Testis (tissue), 3 donors: Measurements from ENCODE around the gene ATL2. TPM values are rescaled to one million over a fixed set of nuclear protein-coding genes. Genes with fewer than 3 reads are reported as not detected.

ENCODE experiments used
- DNase-seq: peaks from one replicate; pipeline ENCODE4 v3.0.0-alpha.2; 2019
- H3K27ac ChIP-seq, 2 donors: fragments of 200-600 bp; sonication (generic); one replicate each; pipeline ENCODE4 v1.5.1; 2019
- H3K27me3 ChIP-seq: fragments of 200-600 bp; sonication (generic); one replicate; pipeline ENCODE4 v1.5.1; 2019
- H3K36me3 ChIP-seq: fragments of 200-600 bp; sonication (generic); one replicate; pipeline ENCODE4 v1.5.1; 2017; ENCODE audit warnings: low read depth; ENCODE audit errors: missing control alignments
- H3K4me1 ChIP-seq: fragments of 200-600 bp; sonication (generic); one replicate; pipeline ENCODE4 v1.5.1; 2019
- H3K4me3 ChIP-seq, 2 donors: fragments of 200-600 bp; sonication (generic); one replicate each; pipeline ENCODE4 v1.5.1; 2017 to 2019
- H3K9me3 ChIP-seq: fragments of 200-600 bp; sonication (generic); one replicate; pipeline ENCODE4 v1.5.1; 2017
- CTCF ChIP-seq, 3 experiments: fragments of 450-650 bp in 2 of 3; fragments of 200-600 bp in 1 of 3; sonication (generic) in 1 of 3; IDR thresholded peaks; one replicate each; pipeline ENCODE4 v1.5.1; 2016 to 2019; ENCODE audit warnings: antibody characterized with exemption in 3 of 3, mild to moderate bottlenecking in 2 of 3, moderate library complexity in 1 of 3
- POLR2A ChIP-seq: fragments of 450-650 bp; IDR thresholded peaks from one replicate; pipeline ENCODE4 v1.6.1; 2017; ENCODE audit warnings: antibody characterized with exemption, mild to moderate bottlenecking, moderate library complexity
- WGBS, 2 donors: methylation state at CpG; one replicate each; pipeline ENCODE4 v1.1.5; 2018; 5-methylcytosine and 5-hydroxymethylcytosine counted together
- intact Hi-C: fragments of 100-400 bp; cut with DNase I; formaldehyde crosslinking; loops from one replicate; pipeline ENCODE4 v1.15.1; 2023; ENCODE audit warnings: low total_unique reads
- polyA plus RNA-seq: library from polyadenylated mRNA; stranded (reverse); fragments of 350-450 nt; fragmentation: Illumina TruSeq; extraction: RNeasy Lipid Tissue Mini Kit (QIAGEN cat#74804); gene quantifications from one replicate; pipeline ENCODE4 v1.2.3, GENCODE V29; 2014; ENCODE audit warnings: low read depth, low replicate concordance; ENCODE audit not compliant: insufficient read depth
- total RNA-seq, 2 donors: library from RNA; depleted of rRNA; stranded (reverse); fragments of >200 nt; gene quantifications; one replicate each; pipeline ENCODE4 v1.2.3, GENCODE V29; 2016

ATL2 gene
- total and polyA plus RNA-seq, 3 donors from 2014 or later: 38.8 to 96.3 (median 80.9) TPM

- H3K36me3 ChIP-seq: no peaks in the 10 kb centered on the region
- no peak overlapping the region for H3K27ac ChIP-seq
- no peaks in the 10 kb centered on the region for H3K4me1 ChIP-seq
- no peak overlapping the region for H3K4me3 ChIP-seq
- TF ChIP-seq CTCF (IDR thresholded peaks at IDR 0.05) (no peak), POLR2A (no peak)
- DNase-seq: no peak
- WGBS, 2 donors: 42% methylated on average over 1 of the region's 1 CpG
- intact Hi-C loops: no loop called here
- H3K27me3 ChIP-seq: no peaks in the 10 kb centered on the region
- H3K9me3 ChIP-seq: no peaks in the 10 kb centered on the region
These were observed 125.1 kb downstream of the ATL2 start for GRCh38 chr2:38251940-38252339.

- Histone ChIP-seq H3K9me3 (no peaks in the 10 kb centered on the region), H3K36me3 (no peaks in the 10 kb centered on the region), H3K4me3 (no peak overlapping the region), H3K4me1 (peaks cover 4% of the 10 kb centered on the region), H3K27me3 (no peaks in the 10 kb centered on the region), H3K27ac (no peak overlapping the region)
- TF ChIP-seq CTCF (IDR thresholded peaks at IDR 0.05) (no peak), POLR2A (no peak)
- WGBS, 2 donors: 70 to 86% methylated on average over 2 of the region's 2 CpGs
- DNase-seq: no peak
- intact Hi-C loops: no loop called here
These were observed 128.4 kb downstream of the ATL2 start for GRCh38 chr2:38248707-38249106.

- intact Hi-C loops: no loop called here
- Histone ChIP-seq H3K9me3 (no peaks in the 10 kb centered on the region), H3K4me1 (peaks cover 4% of the 10 kb centered on the region), H3K4me3 (no peak overlapping the region), H3K36me3 (no peaks in the 10 kb centered on the region), H3K27ac (no peak overlapping the region), H3K27me3 (no peaks in the 10 kb centered on the region)
- WGBS, 2 donors: 49 to 71% methylated on average over 4 of the region's 4 CpGs
- no peak for TF ChIP-seq POLR2A
- TF ChIP-seq CTCF (IDR thresholded peaks at IDR 0.05): no peak
- no peak for DNase-seq
These were observed 128.8 kb downstream of the ATL2 start for GRCh38 chr2:38248255-38248654.

GRCh38 chr2:38246105-38246504, 131.0 kb downstream of the ATL2 start:
- H3K27me3 ChIP-seq: no peaks in the 10 kb centered on the region
- H3K4me3 ChIP-seq: no peak overlapping the region
- no peaks in the 10 kb centered on the region for H3K36me3 ChIP-seq
- H3K4me1 ChIP-seq: peaks cover 4% of the 10 kb centered on the region
- intact Hi-C loops: no loop called here
- no peak for DNase-seq
- TF ChIP-seq POLR2A (no peak), CTCF (IDR thresholded peaks at IDR 0.05) (no peak)
- no peaks in the 10 kb centered on the region for H3K9me3 ChIP-seq
- no peak overlapping the region for H3K27ac ChIP-seq
- 70 to 72% methylated on average over 3 of the region's 3 CpGs for WGBS, 2 donors

- Histone ChIP-seq H3K27ac (no peak overlapping the region), H3K9me3 (no peaks in the 10 kb centered on the region), H3K27me3 (no peaks in the 10 kb centered on the region), H3K4me1 (peaks cover 4% of the 10 kb centered on the region), H3K4me3 (no peak overlapping the region), H3K36me3 (no peaks in the 10 kb centered on the region)
- TF ChIP-seq CTCF (IDR thresholded peaks at IDR 0.05): no peak
- TF ChIP-seq POLR2A: no peak
- WGBS, 2 donors: 85 to 87% methylated on average over 5 of the region's 5 CpGs
- no peak for DNase-seq
- intact Hi-C loops: no loop called here
These were observed 131.9 kb downstream of the ATL2 start for GRCh38 chr2:38245114-38245641.
